ENCODE data around the gene ASS1. TPM values are rescaled to one million over a fixed set of nuclear protein-coding genes. Genes with fewer than 3 reads are reported as not detected.
A peak's percentile ranks its signal among the peaks of the same experiment; 100 is the strongest.

Gene ASS1
- total RNA-seq, 1 experiment from 2014 or later = 83.0 TPM

- ChIA-PET CTCF (no interaction called here), POLR2A (ENCODE audit: unreplicated experiment) (no interaction called here)
- intact Hi-C loops (cut with micrococcal nuclease) = no loop called here
- DNase-seq = no peak
- no peaks in the 10 kb centered on the region for H3K9me2 ChIP-seq (replicated peaks; ENCODE audit: low read length)
- H3K36me3 ChIP-seq (ENCODE audit: low read depth, low read length) = no peaks in the 10 kb centered on the region
- no peak for ATAC-seq
- H3K4me3 ChIP-seq (ENCODE audit: low read length) = no peak overlapping the region
- no peak overlapping the region for H3K4me2 ChIP-seq (ENCODE audit: low read length)
- no peak overlapping the region for H3K27ac ChIP-seq (ENCODE audit: low read length)
- H3F3A ChIP-seq (ENCODE audit: low read length, unreplicated experiment) = no peaks in the 10 kb centered on the region
- H3K9ac ChIP-seq (ENCODE audit: low read length) = no peak overlapping the region
- no TSS peak for BruUV-seq (replicated peaks)
- H4K20me1 ChIP-seq (ENCODE audit: low read length) = no peaks in the 10 kb centered on the region
- H3K9me3 ChIP-seq (ENCODE audit: low read length) = no peaks in the 10 kb centered on the region
- H3K27me3 ChIP-seq (ENCODE audit: low read length) = no peaks in the 10 kb centered on the region
- H3K4me1 ChIP-seq (ENCODE audit: insufficient read depth, low read length) = peaks cover 12% of the 10 kb centered on the region; the same call in 1 of the 2 replicates
- no peaks in the 10 kb centered on the region for H3K79me2 ChIP-seq (ENCODE audit: low read length)
- H2AFZ ChIP-seq (ENCODE audit: low read length) = no peak overlapping the region
- TF ChIP-seq CTCF (conservative IDR thresholded peaks at IDR 0.05; ENCODE audit: low read depth, low read length) (no peak), EZH2phosphoT487 (IDR thresholded peaks at IDR 0.05; ENCODE audit: borderline replicate concordance, low read length) (no peak), EZH2 (IDR thresholded peaks at IDR 0.05; ENCODE audit: low read length, unreplicated experiment) (no peak)
Observed at GRCh38 chr9:130454096-130454811, 9.5 kb downstream of the ASS1 start.

GRCh38 chr9:130454812-130455325, 10.1 kb downstream of the ASS1 start:
- POLR2A ChIA-PET (ENCODE audit: unreplicated experiment) = no interaction called here
- no peaks in the 10 kb centered on the region for H3K27me3 ChIP-seq (ENCODE audit: low read length)
- no peaks in the 10 kb centered on the region for H4K20me1 ChIP-seq (ENCODE audit: low read length)
- H3K36me3 ChIP-seq (ENCODE audit: low read depth, low read length) = no peaks in the 10 kb centered on the region
- H3K4me3 ChIP-seq (ENCODE audit: low read length) = no peak overlapping the region
- peaks cover 12% of the 10 kb centered on the region; the same call in 1 of the 2 replicates for H3K4me1 ChIP-seq (ENCODE audit: insufficient read depth, low read length)
- TSS peak; percentile 17 for BruUV-seq (replicated peaks)
- H3F3A ChIP-seq (ENCODE audit: low read length, unreplicated experiment) = no peaks in the 10 kb centered on the region
- no peaks in the 10 kb centered on the region for H3K9me3 ChIP-seq (ENCODE audit: low read length)
- no peaks in the 10 kb centered on the region for H3K79me2 ChIP-seq (ENCODE audit: low read length)
- CTCF ChIA-PET = no interaction called here
- no peaks in the 10 kb centered on the region for H3K9me2 ChIP-seq (replicated peaks; ENCODE audit: low read length)
- TF ChIP-seq CTCF (conservative IDR thresholded peaks at IDR 0.05; ENCODE audit: low read depth, low read length) = no peak
- TF ChIP-seq EZH2phosphoT487 (IDR thresholded peaks at IDR 0.05; ENCODE audit: borderline replicate concordance, low read length) = no peak
- TF ChIP-seq EZH2 (IDR thresholded peaks at IDR 0.05; ENCODE audit: low read length, unreplicated experiment) = no peak
- DNase-seq (no peak), ATAC-seq (no peak)
- H3K4me2 ChIP-seq (ENCODE audit: low read length) = no peak overlapping the region
- intact Hi-C loops (cut with micrococcal nuclease) = no loop called here
- no peak overlapping the region for H3K9ac ChIP-seq (ENCODE audit: low read length)
- no peak overlapping the region for H3K27ac ChIP-seq (ENCODE audit: low read length)
- no peak overlapping the region for H2AFZ ChIP-seq (ENCODE audit: low read length)
